H1 (cell line): Measurements from ENCODE around the gene MAPK8IP3. TPM values are rescaled to one million over a fixed set of nuclear protein-coding genes. Genes with fewer than 3 reads are reported as not detected.

ENCODE experiments used
- CBX5 ChIP-seq: fragments of 300-800, 300-1000 bp; sonication (generic); IDR thresholded peaks from 2 replicates; pipeline ENCODE4 v1.7.1; 2016; ENCODE audit warnings: antibody characterized with exemption, low read length, low read depth
- EZH2 ChIP-seq: fragments of 200-600 bp; sonication (generic); IDR thresholded peaks from 2 replicates; pipeline ENCODE4 v1.7.1; 2012; ENCODE audit warnings: low read depth, mild to moderate bottlenecking, moderate library complexity, low read length, inconsistent platforms; ENCODE audit not compliant: severe bottlenecking
- MAX ChIP-seq: IDR thresholded peaks from 2 replicates; pipeline ENCODE4 v1.6.1; 2012; ENCODE audit warnings: inconsistent platforms
- POLR2AphosphoS5 ChIP-seq: IDR thresholded peaks from 2 replicates; pipeline ENCODE4 v1.6.1; 2011; ENCODE audit warnings: low read depth, low read length
- SRF ChIP-seq: IDR thresholded peaks from 2 replicates; pipeline ENCODE4 v1.6.1; 2011; ENCODE audit warnings: mild to moderate bottlenecking, low read depth, low read length, moderate library complexity
- polyA plus RNA-seq, 7 experiments: library from polyadenylated mRNA; depleted of rRNA in 3 of 7; stranded (reverse) in 5 of 7; unstranded in 2 of 7; fragments of >200 nt in 5 of 7; fragments of 200-250 nt in 2 of 7; gene quantifications; 1 replicate in 5 of 7; 2 replicates in 1 of 7; 4 replicates in 1 of 7; pipeline versions ENCODE4 v1.2.1 to v1.2.3, GENCODE V29; 2011 to 2013; ENCODE audit warnings: missing spikeins in 2 of 7, mixed read lengths in 2 of 7
- total RNA-seq: library from RNA; stranded (reverse); fragmentation: NEBNext Ultra II Directional; extraction: Animal tissue kit (Norgen Biotek cat#: 25700); gene quantifications from 2 replicates; pipeline ENCODE4 v1.2.1, GENCODE V29; 2021

The MAPK8IP3 gene
- total and polyA plus RNA-seq, 2 of the 8 experiments (the other 6 are each of a cell fraction or from before 2014, with no cell fraction given): 16.9 to 43.4 TPM

- TF ChIP-seq CBX5 (no peak), SRF (no peak), EZH2 (no peak), POLR2AphosphoS5 (no peak), MAX (no peak)
- TF ChIP-seq, all 59 proteins: peak for 0
Measured at GRCh38 chr16:1661826-1662225, 44.2 kb upstream of the MAPK8IP3 start (continued).
